Keratinocyte (primary cell): ENCODE measurements around the gene FYB1. TPM values are rescaled to one million over a fixed set of nuclear protein-coding genes. Genes with fewer than 3 reads are reported as not detected.

Experiments
- DNase-seq: peaks from one replicate; pipeline ENCODE4 v3.0.0-alpha.2; 2011; ENCODE audit warnings: low read depth, missing footprints, low spot score
- FAIRE-seq: peaks from 2 replicates; lab custom pipeline; 2011; peaks lifted over from hg19 to GRCh38; lab: Jason Lieb, UNC
- H2AFZ ChIP-seq: 2 replicates; pipeline ENCODE4 v1.6.0; 2012; ENCODE audit warnings: low read length, control low read depth, inconsistent platforms; ENCODE audit not compliant: control insufficient read depth
- H3K27ac ChIP-seq: 2 replicates; pipeline ENCODE4 v1.5.1; 2011; ENCODE audit warnings: low read length; ENCODE audit not compliant: control insufficient read depth, insufficient read depth
- H3K27me3 ChIP-seq: 3 replicates; pipeline ENCODE4 v1.6.0; 2011; ENCODE audit warnings: low read length; ENCODE audit not compliant: control insufficient read depth, insufficient read depth; ENCODE audit errors: extremely low read depth
- H3K36me3 ChIP-seq, 2 experiments: 2 replicates in 1 of 2; 3 replicates in 1 of 2; pipeline ENCODE4 v1.5.1; 2011; ENCODE audit warnings: low read length in 2 of 2, mild to moderate bottlenecking in 1 of 2; ENCODE audit not compliant: control insufficient read depth in 2 of 2, insufficient read depth in 2 of 2; ENCODE audit errors: extremely low read depth in 1 of 2
- H3K4me1 ChIP-seq: 3 replicates; pipeline ENCODE4 v1.5.1; 2011; ENCODE audit warnings: low read length; ENCODE audit not compliant: control insufficient read depth, insufficient read depth; ENCODE audit errors: extremely low read depth
- H3K4me2 ChIP-seq: 3 replicates; pipeline ENCODE4 v1.6.0; 2011; ENCODE audit warnings: low read depth, low read length; ENCODE audit not compliant: control insufficient read depth, insufficient read depth; ENCODE audit errors: extremely low read depth
- H3K4me3 ChIP-seq, 3 experiments: fragments of 200-600 bp in 1 of 3; sonication (generic) in 1 of 3; 2 replicates in 2 of 3; 3 replicates in 1 of 3; pipeline ENCODE4 v1.5.1; 2011 to 2016; ENCODE audit warnings: low read length in 3 of 3, mild to moderate bottlenecking in 3 of 3, control low read depth in 2 of 3, inconsistent platforms in 1 of 3, low read depth in 1 of 3, mixed read lengths in 1 of 3, mixed run types in 1 of 3, moderate library complexity in 1 of 3; ENCODE audit not compliant: control insufficient read depth in 2 of 3, insufficient read depth in 2 of 3; ENCODE audit errors: extremely low read depth in 1 of 3
- H3K79me2 ChIP-seq: 2 replicates; pipeline ENCODE4 v1.6.0; 2012; ENCODE audit warnings: low read length; ENCODE audit not compliant: control insufficient read depth, insufficient read depth
- H3K9ac ChIP-seq: 3 replicates; pipeline ENCODE4 v1.6.0; 2011; ENCODE audit warnings: low read length; ENCODE audit not compliant: control insufficient read depth, insufficient read depth; ENCODE audit errors: extremely low read depth
- H3K9me1 ChIP-seq: 3 replicates; pipeline ENCODE4 v1.6.0; 2011; ENCODE audit warnings: low read length; ENCODE audit not compliant: control insufficient read depth, insufficient read depth; ENCODE audit errors: extremely low read depth
- H3K9me3 ChIP-seq: 2 replicates; pipeline ENCODE4 v1.5.1; 2012; ENCODE audit warnings: low read depth, low read length; ENCODE audit not compliant: control insufficient read depth
- H4K20me1 ChIP-seq: 3 replicates; pipeline ENCODE4 v1.6.0; 2011; ENCODE audit warnings: low read length; ENCODE audit not compliant: control insufficient read depth, insufficient read depth; ENCODE audit errors: extremely low read depth
- EZH2 ChIP-seq: IDR thresholded peaks from one replicate; pipeline ENCODE4 v1.6.1; 2012; ENCODE audit warnings: inconsistent platforms, mild to moderate bottlenecking, low read length, moderate library complexity
- dilution Hi-C: fragments of 300-500 bp; cut with MboI; formaldehyde crosslinking; loops from one replicate; pipeline ENCODE4 v1.7.0; 2020; ENCODE audit warnings: low sequenced_read_pairs; ENCODE audit not compliant: extremely low pct_ligation_motif_present
- polyA plus RNA-seq, 5 experiments: library from polyadenylated mRNA; depleted of rRNA in 3 of 5; stranded (reverse) in 3 of 5; stranded (forward) in 1 of 5; unstranded in 1 of 5; fragments of >200 nt; gene quantifications; 1 replicate in 1 of 5; 2 replicates in 3 of 5; 3 replicates in 1 of 5; pipeline versions ENCODE4 v1.2.1 to v1.2.3, GENCODE V29; 2011 to 2012; ENCODE audit warnings: missing spikeins in 2 of 5, low read depth in 1 of 5, low replicate concordance in 1 of 5
- TF ChIP-seq, protein P1 (sequence below), 3 experiments: IDR thresholded peaks in 1 of 3; conservative IDR thresholded peaks in 1 of 3; optimal IDR thresholded peaks in 1 of 3; 2 replicates in 2 of 3; 3 replicates in 1 of 3; pipeline versions ENCODE3 to v1.5.1; 2011; ENCODE audit warnings: low read length in 3 of 3, mild to moderate bottlenecking in 3 of 3, moderate library complexity in 2 of 3, control low read depth in 1 of 3, inconsistent platforms in 1 of 3; ENCODE audit not compliant: insufficient read depth in 2 of 3; ENCODE audit errors: extremely low read depth in 1 of 3

FYB1 gene
- polyA plus RNA-seq, 1 donor (not counting 4 experiments of a cell fraction or from before 2014, with no cell fraction given): 0.29 TPM

DNA sequence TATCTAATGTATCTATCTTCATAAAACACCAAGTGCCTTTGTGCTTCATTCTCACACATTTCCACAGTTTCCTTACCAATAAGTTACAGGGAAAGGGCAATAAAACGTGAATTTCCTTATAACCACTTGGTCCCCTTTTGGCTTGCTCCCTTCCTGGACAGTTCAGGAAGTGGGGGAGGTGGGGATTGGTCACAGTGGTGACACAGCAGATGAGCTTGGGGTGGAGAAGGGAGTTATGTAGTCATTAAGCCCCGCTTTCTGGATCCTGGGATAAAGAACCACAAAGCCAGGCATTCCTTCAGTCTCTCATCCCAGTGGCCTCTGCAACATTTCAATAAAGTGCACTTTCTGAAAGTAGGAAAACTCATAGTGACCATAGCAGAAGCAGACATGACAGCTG is 47.1 kb upstream of the FYB1 start:
- DNase-seq (no peak), FAIRE-seq (no peak)
- TF ChIP-seq, protein P1, sequence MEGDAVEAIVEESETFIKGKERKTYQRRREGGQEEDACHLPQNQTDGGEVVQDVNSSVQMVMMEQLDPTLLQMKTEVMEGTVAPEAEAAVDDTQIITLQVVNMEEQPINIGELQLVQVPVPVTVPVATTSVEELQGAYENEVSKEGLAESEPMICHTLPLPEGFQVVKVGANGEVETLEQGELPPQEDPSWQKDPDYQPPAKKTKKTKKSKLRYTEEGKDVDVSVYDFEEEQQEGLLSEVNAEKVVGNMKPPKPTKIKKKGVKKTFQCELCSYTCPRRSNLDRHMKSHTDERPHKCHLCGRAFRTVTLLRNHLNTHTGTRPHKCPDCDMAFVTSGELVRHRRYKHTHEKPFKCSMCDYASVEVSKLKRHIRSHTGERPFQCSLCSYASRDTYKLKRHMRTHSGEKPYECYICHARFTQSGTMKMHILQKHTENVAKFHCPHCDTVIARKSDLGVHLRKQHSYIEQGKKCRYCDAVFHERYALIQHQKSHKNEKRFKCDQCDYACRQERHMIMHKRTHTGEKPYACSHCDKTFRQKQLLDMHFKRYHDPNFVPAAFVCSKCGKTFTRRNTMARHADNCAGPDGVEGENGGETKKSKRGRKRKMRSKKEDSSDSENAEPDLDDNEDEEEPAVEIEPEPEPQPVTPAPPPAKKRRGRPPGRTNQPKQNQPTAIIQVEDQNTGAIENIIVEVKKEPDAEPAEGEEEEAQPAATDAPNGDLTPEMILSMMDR (optimal IDR thresholded peaks at IDR 0.05 in 1 of 3, IDR thresholded peaks at IDR 0.05 in 1 of 3, conservative IDR thresholded peaks at IDR 0.05 in 1 of 3; ENCODE audit: extremely low read depth in 1 of 3, insufficient read depth in 2 of 3, low read length in 3 of 3): no peak
- TF ChIP-seq EZH2: no peak
- Histone ChIP-seq H3K4me2 (no peak overlapping the region), H3K79me2 (no peaks in the 10 kb centered on the region), H4K20me1 (no peaks in the 10 kb centered on the region), H3K4me3 (no peak overlapping the region), H3K4me1 (no peaks in the 10 kb centered on the region), H3K9ac (no peak overlapping the region), H3K27me3 (no peaks in the 10 kb centered on the region), H3K9me1 (no peaks in the 10 kb centered on the region), H3K36me3 (peaks cover 0 to 3% of the 10 kb centered on the region in 2 experiments), H3K9me3 (no peaks in the 10 kb centered on the region), H2AFZ (no peak overlapping the region), H3K27ac (no peak overlapping the region)
- dilution Hi-C loops: no loop called here

DNA sequence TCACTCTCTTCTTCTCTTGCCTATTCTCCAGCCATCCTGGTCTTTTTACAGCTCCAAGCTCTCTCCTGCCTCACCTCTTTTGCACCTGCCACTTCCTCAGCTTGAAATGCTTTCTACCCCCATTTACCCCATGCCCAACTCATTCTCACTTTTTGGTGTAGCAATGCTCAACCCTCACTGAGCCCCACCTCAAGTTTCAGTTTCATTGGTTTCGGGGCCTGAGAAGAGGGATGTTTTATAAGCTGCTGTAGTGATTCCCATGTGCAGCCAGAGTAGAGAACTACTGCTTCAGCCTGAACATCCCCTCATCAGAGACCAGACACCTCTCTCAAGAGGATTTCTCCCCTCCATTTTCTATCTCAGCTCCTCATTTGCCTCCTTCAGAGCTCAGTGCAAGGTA is 45.2 kb upstream of the FYB1 start:
- Histone ChIP-seq H3K36me3 (peaks cover 0 to 3% of the 10 kb centered on the region in 2 experiments), H3K9me1 (no peaks in the 10 kb centered on the region), H3K4me1 (no peaks in the 10 kb centered on the region), H3K4me2 (no peak overlapping the region), H3K27ac (no peak overlapping the region), H3K4me3 (no peak overlapping the region), H4K20me1 (no peaks in the 10 kb centered on the region), H3K27me3 (no peaks in the 10 kb centered on the region), H3K79me2 (no peaks in the 10 kb centered on the region), H2AFZ (no peak overlapping the region), H3K9ac (no peak overlapping the region), H3K9me3 (no peaks in the 10 kb centered on the region)
- DNase-seq (no peak), FAIRE-seq (no peak)
- dilution Hi-C loops: no loop called here
- TF ChIP-seq EZH2: no peak
- TF ChIP-seq, protein P1 (optimal IDR thresholded peaks at IDR 0.05 in 1 of 3, IDR thresholded peaks at IDR 0.05 in 1 of 3, conservative IDR thresholded peaks at IDR 0.05 in 1 of 3; ENCODE audit: extremely low read depth in 1 of 3, insufficient read depth in 2 of 3, low read length in 3 of 3): no peak
